Germinal center (tissue), 1 donor: ENCODE measurements around the gene NUDT4B.
"Not testable (repeated sequence)": the region's sequence is repeated elsewhere in the genome, so short reads cannot be mapped to it uniquely, and the experiment has no call there.

ENCODE experiments used
- DNase-seq: peaks from one replicate; pipeline ENCODE4 v3.0.0; 2012; ENCODE audit warnings: mixed read lengths, low spot score

The NUDT4B gene

DNA sequence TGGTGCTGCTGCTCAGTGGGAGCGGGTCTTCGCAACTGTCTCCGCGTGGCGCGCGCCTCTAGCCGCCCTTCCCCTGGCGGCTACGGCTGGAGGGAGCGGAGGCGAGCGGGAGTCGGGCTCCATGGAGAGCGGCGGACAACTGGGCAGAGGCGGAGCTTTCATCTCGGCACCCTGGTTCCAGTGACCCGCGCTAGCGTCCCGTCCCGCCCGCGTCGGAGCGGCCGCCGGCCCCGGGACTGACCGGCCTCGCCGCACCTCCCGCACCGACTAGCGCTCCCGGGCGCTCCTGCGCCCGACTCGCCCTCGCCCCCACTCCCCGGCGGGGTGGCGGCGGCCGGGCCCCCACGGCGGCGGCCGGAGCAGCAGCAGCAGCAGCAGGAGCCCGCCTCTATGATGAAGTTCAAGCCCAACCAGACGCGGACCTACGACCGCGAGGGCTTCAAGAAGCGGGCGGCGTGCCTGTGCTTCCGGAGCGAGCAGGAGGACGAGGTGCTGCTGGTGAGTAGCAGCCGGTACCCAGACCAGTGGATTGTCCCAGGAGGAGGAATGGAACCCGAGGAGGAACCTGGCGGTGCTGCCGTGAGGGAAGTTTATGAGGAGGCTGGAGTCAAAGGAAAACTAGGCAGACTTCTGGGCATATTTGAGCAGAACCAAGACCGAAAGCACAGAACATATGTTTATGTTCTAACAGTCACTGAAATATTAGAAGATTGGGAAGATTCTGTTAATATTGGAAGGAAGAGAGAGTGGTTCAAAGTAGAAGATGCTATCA, at the start of gene NUDT4B:
Gene NUDT4B, plus strand, starts transcription at position 212 of the 772 bp plus-strand sequence. Its CDS starts 179 bp downstream, at position 391.
- not testable (repeated sequence) for DNase-seq

DNA sequence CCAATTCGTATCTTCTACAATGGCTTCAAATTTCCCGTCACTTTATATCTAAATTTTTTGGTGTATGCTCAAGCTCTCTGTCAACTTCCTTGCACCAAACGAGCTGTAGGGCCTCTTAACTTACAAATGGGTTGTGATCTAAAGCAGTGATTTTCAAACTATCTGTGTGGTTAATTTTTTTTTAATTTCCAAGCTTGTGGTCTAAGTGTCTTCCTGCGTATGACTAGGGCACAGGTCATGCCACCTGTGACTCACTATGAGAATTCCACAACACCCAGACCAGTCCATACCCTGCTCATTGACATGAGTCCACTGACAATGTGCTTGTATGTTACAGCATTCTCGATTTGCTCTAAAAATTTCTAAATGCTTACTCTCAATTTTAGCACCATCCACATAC, 49.2 kb upstream of the NUDT4B start:
- DNase-seq: not testable (repeated sequence)

DNA sequence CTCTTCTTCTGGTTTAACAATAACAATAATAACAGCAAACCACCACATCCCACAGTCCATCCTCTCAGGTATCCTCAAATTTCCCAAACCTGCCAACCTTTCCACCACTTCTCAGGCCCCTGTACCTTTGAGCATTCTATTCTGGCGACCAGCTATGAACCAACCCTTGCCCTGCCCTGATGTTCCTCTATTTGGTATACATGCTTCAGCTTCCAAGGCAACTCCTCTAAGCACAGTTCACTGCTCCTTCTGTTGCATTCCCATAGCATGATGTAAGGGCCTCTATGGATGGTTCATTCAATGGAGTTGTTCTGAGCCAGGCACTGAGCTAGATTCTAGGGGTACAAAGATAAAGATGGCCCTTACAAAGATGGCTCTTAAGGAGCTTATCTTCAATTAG, 46.3 kb upstream of the NUDT4B start:
- not testable (repeated sequence) for DNase-seq

DNA sequence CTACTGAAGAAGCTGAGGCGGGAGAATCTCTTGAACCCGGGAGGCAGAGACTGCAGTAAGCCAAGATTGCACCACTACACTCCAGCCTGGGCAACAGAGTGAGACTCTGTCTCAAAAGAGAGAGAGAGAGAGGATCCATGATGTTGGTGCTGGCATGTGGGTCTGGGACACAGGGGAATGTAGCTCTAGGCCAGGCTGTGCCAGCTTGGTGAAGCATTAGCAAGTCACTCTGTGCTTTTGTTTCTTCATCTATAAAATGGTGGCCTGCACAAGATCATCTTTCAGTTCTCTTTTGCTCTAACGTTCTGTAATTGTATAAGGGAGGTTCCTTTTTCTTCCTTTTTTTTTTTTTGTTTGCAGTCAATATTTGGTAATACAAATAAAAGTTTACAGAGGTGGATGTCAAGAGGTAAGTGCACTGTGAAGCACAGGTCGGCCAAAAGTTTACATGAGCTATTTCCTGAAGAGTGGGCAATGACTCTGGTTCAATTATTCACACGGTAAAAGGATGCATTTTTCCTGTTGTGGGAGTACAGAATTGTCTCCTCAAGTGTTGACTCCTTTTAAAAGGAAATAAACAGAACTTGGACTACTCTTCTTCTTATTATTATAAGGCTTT, 44.5 kb upstream of the NUDT4B start:
- DNase-seq: not testable (repeated sequence)

DNA sequence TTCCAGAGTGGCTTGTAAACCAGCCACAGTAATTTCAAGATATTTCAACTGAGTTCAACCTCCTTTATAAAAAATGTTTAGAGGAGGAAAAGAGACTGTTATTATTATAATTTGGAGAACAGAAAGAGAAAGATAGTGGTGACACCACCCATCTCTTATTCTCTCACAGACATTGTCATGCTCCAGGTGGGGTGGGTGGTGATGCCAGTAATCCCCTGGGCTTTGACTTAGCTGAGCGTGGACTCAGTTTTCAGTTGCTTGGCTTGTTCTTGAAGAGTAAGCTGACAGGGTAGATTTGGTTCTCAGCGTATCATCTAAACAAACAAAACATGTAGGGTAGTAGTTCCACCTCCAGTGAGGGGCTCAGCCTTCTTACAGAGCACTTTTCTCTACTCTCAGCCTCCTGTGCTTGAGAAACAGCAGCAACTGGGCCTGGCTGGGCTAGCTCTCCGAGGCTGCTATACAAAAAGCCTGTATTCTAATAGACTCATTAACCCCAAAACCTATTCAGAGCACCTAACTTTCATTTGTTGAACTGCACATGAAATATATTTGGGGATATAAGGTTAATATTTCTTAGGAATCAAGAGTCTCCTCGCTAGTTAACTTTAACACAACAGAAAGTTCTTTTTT, 43.1 kb upstream of the NUDT4B start:
- not testable (repeated sequence) for DNase-seq

DNA sequence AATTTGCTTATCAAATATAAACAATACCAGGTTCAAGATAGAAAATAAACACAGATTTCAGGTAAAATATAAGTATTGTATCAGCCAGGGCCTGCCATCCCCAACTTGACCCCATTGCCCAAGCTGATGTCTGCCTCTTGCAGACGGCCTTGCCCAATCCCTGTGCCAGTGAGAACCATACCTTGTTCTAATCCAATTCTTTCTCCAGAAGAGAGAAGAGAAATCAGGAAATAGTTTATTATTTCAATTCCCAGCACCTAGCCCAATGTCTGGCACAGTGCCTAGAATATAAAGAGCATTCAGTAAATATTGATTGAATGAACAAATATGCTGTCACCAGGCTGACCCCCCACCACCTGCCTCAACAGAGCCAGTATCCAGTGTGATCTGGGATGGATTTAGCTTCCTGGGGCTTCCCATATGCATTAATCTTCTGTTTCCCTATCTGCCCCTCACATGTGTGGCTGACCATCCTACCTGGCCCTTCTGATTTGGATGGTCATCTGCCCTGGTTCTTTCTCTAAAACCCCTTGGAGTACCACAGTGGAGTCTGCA, 39.7 kb upstream of the NUDT4B start:
- DNase-seq: not testable (repeated sequence)

DNA sequence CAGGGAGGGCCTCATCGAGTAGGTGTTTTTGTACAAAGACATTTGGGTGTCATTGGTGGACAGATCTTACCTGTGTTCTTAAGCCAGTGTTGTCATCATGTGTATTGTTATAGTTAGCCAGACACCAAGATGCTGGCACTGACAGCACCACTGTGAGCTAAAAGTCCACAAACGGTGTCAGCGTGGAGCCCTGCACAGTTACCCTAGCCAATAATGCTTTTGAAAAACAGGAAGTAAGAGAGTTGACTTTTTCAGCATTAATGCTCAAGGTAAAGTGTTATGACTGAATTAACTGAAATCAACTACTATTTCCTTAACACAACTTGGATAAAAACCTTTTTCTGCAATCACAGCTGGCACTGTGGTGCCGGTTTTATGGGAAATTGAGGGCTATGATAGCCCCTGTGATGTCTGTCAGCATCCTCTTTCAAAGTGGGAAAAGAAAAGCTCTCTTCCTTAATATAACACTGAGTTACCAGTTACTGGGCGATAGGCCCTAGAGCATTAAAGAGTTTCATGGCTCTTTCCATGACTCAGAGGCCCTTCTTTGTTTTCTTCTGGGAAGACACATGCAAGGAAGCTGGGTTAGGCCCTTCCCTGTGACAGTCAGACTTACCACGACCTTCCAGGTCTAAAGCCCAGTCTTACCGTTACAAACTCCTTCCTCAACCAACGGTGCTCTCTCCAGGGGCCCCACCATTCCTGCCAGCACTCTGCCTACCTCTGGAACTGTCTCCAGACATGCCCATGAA, 37.6 kb upstream of the NUDT4B start:
- not testable (repeated sequence) for DNase-seq

DNA sequence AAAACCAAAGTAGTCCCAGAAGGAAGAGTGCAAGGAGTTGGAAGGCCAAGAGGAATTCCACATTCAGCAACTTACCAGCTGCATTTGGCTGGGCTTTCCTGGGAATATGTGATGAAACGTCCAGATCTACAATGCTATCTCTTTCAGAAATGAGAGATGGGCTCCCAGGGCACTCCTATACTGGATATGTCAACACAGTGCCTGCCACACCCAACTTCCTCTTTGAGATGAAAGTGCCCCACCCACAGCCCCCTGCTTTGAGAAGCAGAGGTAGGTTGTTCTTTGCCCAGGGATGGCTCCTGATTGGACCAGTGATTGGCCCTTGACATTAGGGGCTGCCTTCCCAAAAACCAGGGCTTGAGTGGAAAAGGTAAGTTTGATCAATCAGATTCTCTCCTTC, 36.2 kb upstream of the NUDT4B start:
- DNase-seq: not testable (repeated sequence)

DNA sequence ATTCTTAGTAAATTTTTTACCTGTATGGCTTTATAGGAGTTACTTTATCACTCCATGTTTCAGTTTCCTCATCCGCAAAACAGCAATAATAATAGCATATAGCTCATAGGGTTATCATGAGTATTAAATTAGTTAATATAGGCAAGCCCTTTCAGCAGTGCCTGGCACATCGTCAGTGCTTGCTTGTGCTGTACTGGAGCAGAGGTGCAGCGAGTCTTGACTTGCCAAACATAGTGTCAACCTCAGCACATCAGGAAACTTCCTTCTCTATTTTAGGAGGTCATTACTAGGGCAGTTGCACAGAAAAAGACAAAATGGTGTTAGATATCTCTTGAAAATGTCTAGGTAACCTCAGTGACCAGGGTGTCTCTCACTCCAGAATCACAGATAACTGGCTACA, 33.1 kb upstream of the NUDT4B start:
- DNase-seq: not testable (repeated sequence)

DNA sequence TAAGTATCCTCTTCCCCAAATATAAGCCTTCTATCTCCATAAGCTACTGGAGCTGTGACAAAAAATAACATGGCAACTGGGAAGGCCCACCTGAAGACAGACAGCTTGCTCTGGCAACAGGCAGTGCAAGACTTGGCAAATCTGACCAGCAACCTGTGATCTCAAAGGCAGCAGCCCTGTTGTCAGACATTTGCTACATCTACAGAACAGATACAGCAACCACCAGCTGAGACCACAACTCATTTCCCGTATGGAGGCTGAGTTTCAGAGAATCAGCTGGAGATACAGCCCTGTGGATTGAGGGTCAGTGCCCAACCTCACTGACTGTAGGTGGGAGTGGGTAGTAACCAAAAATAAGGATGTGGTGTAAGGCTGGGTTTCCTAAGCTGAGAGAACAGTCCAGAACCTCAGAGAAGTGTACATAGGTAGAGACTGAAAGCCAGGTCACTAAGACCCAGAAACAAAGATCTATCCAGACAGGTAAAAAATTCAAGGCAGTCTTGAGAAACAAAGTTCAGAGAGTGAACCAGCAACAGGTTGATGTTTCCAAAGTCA, 31.5 kb upstream of the NUDT4B start:
- DNase-seq: not testable (repeated sequence)

DNA sequence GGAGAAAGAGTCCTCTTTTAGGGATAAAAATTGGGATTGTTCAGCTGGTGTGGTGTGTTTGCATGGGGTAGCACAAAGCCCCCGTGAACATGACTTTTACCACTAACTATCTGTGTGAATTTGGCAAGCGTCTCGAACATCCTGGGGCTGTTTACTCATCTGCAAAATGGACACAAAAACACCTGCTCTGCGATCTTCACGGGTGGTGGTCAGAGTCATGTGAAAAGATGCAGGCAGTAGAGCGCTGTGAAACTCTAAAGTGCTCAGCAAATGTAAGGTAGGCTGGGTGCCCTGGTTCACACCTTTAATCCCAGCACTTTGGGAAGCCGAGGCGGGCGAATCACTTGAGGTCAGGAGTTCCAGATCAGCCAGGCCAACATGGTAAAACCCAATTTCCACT, 27.7 kb upstream of the NUDT4B start:
- DNase-seq: not testable (repeated sequence)

DNA sequence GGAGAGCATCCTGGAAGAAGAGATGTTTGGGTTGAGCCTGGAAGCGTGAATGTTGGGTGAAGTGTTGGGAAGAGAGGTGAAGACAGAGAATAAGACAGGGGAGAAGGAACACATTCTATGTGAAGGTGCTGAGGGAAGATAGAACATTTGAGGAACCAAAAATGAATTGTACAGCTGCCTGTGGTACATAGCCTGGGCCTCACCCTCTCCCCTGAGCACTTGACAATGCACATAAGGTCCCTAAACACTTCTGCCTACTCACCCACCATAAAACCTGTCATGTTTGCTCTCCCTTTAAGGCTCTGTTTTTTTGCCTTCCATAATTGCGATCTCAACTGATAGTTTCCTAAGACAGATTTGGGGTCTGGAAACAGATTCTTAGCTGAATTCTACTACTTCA, 25.8 kb upstream of the NUDT4B start:
- not testable (repeated sequence) for DNase-seq

DNA sequence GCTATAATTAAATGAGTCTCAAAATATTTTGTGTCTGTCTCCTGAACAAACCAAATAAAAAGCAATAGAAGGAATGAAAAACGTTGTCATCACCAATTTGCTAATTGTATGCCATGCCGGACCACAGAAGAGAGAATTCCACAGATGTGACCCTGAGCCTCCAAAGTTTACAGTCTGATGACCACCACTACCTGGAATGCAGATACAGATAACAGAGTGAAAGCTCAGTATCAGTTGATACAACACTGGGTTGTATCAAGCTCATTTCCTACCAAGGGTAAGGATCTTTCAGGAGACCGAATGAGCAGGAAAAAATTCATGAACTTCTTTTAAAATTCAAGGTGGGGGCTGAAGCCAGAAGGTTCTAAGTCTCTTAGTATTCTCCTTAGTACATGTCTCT, 25.1 kb upstream of the NUDT4B start:
- DNase-seq: not testable (repeated sequence)

DNA sequence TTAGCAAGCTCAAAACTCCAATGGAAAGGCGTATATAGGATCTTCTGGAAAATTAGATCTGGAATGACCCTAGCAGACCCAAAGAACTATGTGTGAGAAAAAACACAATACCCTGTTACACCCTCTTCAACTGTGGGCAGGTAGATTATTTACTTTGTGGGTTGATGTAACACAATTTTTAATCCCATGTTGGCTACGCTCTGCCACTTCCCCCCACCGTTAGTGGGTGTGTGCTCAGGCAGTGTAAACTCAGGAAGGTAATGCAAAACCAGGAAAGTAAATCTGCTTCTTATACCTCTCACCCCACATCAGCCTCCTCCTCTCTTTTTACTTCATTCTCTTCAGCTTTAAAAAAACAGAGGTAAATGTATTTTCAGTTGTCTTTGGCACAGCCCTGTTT, 23.7 kb upstream of the NUDT4B start:
- not testable (repeated sequence) for DNase-seq

DNA sequence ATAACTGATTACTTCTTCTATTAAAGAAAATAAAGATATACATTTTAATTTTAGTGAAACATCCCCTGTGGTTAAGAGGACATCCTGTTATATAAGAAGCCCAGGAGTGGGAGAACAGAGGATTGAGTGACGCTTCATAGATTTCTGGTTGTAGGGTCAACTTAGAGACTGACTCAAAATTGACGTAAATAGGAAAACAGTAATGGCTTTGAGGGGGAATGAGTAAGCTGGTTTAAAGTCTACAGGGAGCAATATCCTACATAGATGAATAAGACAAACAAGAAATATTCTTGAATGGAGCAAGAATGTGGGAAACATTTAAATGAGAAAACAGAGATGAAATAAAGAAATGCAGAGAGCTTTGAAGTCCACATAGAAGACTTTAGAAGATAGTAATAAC, 20.7 kb upstream of the NUDT4B start:
- not testable (repeated sequence) for DNase-seq

DNA sequence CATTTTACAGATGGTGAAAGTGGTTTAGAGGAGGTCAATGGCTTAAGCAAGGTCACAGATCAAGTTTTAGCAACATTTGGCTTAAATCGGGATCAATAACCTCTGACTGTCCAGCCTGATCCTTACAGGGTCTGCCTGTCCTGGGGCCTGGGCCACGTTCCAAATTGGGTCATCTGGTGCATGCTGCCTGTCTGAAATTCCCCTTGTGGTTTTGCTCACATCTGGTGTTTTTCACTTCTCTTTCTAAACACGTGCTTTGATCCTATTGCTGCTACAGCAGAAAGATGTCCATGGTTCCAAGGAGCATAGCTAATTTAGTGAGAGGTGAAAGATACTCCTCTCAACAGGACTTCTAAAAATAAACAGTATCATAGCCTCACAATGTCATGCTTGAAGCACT, 19.4 kb upstream of the NUDT4B start:
- not testable (repeated sequence) for DNase-seq

DNA sequence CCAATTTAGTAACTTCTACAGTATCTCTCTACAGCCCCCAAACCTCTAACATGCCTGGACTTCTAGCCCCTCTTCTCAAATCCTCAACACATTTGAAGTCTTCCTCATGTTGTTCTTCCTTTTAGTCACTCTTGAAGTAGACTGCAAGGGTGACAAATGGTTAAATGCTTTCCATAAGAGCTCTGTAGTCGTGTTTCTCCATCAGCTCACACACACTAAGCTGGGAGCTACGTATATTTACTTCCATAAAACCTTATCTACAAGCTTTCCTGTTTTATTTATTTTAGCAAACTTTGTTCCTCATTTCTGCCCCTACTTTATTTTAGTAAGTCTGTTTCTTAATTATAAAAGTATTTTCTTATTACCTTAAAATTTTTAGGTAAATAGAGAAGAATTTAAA, 19.0 kb upstream of the NUDT4B start:
- DNase-seq: not testable (repeated sequence)

DNA sequence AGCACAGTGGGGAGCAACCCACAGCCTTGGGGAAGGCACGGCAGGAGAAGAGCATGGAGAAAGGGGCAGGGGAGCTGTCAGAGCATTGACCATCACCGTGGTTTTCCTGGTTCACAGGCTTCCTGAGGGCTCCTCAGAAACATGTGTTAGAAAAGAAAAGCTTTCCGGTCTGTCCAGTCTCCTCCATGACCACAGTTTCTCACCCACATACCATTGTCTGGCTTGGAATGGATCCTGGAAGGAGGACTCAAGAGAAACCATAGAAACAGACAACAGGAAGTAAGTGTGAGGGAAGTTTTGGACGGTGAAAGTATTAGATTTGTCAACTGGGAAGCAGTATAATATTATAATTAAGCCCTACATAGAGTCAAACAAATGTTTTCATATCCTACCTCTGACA, 16.3 kb upstream of the NUDT4B start:
- DNase-seq: not testable (repeated sequence)

DNA sequence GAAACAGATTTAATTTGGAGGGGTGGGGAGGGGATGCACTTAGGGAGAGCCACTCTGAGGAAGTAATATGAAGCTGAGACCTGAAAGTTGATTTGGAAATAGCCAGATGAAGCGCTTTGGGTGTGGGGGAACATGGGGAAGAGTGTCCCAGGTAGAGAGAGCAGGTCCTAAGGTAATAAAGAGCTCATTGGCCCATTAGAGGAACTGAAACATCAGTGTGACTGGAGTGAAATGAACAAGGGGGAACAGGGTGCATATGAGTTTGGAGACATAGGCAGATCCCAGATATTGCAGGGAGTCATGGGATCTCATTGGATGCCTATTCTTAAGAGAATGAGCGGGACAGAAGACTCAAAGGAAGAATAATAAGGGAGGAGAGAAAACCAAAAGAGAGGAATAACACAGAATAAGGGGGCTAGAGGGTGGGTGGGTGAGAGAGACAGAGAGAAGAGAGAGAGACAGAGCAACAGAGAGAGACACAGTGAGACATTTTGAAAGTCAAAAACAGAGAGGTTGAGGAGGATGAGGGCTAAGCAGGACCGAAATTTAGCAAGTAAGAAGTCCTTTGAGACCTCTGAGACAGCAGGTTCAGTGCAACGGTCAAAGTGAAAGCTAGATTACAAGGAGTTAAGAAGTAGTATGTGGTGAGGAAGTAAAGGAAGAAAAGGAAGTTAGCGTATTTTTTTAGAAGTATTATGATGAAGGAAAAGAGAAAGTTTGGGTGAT, 14.8 kb upstream of the NUDT4B start:
- DNase-seq: not testable (repeated sequence)

DNA sequence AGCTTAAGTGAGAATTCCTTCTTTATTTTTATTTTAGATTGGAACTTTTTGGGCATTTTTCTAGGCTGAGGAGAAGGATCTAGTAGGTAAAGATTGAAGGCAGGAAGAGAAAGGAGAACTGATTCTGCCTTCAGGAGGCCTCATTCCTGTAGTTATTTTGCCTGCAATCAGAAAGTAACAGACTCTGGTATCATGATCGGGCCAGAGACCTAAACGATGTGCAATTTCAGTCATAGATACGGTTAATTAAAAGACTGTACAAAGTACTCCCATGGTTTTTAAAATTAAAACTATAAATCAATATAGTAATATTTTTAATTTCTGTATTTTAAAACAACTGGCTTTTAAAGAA, 14.3 kb upstream of the NUDT4B start:
- not testable (repeated sequence) for DNase-seq

DNA sequence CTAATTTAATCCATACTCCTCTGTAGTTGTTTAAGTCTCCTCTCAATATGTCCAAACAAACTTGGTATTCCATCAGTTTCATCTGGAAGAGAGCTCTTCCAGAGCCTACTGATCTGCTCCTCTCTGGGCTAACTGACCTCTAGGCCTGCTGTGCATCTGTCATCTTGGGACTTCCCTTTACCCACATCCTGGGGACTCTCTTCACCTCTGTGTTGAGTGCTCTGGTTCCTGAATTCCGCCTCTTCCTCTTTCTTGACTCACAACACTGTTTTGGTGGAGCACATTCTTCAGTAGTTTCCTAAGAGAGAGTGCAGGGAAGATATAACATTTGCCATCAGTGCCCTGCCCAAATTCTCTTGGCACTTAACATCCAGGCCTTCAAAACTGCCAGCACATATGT, 13.0 kb upstream of the NUDT4B start:
- not testable (repeated sequence) for DNase-seq
